ENCODE data around the gene PWWP2A.

Gene PWWP2A

DNA sequence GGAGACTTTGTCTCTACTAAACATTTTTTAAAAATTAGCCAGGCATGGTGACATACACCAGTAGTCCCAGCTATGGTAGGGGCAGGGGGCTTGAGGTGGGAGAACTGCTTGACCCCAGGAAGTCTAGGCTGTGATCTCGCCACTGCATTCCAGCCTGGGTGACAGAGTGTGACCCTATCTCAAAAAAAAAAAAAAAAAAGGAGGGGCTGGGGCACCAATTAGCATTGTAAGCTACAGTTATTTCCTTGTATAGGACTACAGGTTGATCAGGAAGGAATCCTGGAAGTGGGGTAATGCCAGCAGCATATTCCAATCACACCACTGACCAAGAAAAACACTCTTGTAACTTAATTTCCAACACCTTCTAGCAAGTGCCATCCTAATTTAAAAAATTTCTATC is 32.1 kb downstream of the PWWP2A start:
- H3K4me1 ChIP-seq (ENCODE audit: insufficient read depth, low read length): no peaks in the 10 kb centered on the region
- no peak overlapping the region for H3K9ac ChIP-seq (ENCODE audit: low read depth, low read length)
- ATAC-seq (ENCODE audit: insufficient read depth, low read depth): no peak
- TF ChIP-seq, protein P1, sequence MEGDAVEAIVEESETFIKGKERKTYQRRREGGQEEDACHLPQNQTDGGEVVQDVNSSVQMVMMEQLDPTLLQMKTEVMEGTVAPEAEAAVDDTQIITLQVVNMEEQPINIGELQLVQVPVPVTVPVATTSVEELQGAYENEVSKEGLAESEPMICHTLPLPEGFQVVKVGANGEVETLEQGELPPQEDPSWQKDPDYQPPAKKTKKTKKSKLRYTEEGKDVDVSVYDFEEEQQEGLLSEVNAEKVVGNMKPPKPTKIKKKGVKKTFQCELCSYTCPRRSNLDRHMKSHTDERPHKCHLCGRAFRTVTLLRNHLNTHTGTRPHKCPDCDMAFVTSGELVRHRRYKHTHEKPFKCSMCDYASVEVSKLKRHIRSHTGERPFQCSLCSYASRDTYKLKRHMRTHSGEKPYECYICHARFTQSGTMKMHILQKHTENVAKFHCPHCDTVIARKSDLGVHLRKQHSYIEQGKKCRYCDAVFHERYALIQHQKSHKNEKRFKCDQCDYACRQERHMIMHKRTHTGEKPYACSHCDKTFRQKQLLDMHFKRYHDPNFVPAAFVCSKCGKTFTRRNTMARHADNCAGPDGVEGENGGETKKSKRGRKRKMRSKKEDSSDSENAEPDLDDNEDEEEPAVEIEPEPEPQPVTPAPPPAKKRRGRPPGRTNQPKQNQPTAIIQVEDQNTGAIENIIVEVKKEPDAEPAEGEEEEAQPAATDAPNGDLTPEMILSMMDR (IDR thresholded peaks at IDR 0.05; ENCODE audit: borderline replicate concordance, extremely low read depth, low read length, poor library complexity, severe bottlenecking): no peak
- no peaks in the 10 kb centered on the region for H3K9me3 ChIP-seq (ENCODE audit: insufficient read depth, low read length, severe bottlenecking)
- no peak overlapping the region for H3K27ac ChIP-seq (ENCODE audit: low read length)
- H3K27me3 ChIP-seq (ENCODE audit: insufficient read depth, low read length, poor library complexity): no peaks in the 10 kb centered on the region
- peaks cover 7% of the 10 kb centered on the region for H3K36me3 ChIP-seq (ENCODE audit: insufficient read depth, low read length)
- DNase-seq: no peak
- H3K4me3 ChIP-seq (ENCODE audit: low read depth in 1 of 2, low read length in 2 of 2): no peak overlapping the region
- no peaks in the 10 kb centered on the region for H4K20me1 ChIP-seq (ENCODE audit: insufficient read depth, low read length)
- H3K4me2 ChIP-seq (ENCODE audit: insufficient read depth, low read length): no peak overlapping the region
- no peaks in the 10 kb centered on the region for H3K79me2 ChIP-seq (ENCODE audit: insufficient read depth, low read length)
- no peak overlapping the region for H2AFZ ChIP-seq (ENCODE audit: low read depth, low read length)

DNA sequence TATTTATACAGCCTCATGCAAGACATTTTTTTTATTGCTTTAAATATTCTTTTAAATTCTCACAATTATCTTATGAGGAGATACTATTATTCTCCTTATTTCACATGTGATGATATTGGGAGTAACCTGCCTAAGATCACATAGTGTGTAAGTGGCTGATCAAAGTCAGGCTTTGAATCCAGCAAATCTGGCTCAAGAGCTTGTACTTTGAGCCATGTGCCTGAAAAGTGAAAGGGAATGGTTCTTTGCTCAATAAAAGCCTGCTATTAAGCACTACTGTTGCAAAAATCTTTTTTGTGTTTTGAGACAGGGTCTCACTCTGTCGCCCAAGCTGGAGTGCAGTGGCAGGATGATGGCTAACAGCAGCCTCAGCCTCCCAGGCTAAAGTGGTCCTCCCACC is 35.1 kb downstream of the PWWP2A start:
- Histone ChIP-seq H3K4me1 (ENCODE audit: insufficient read depth, low read length) (no peaks in the 10 kb centered on the region), H3K27ac (ENCODE audit: low read length) (no peak overlapping the region), H3K9ac (ENCODE audit: low read depth, low read length) (no peak overlapping the region), H3K36me3 (ENCODE audit: insufficient read depth, low read length) (peaks cover 8% of the 10 kb centered on the region; the same call in 1 of the 2 replicates), H3K27me3 (ENCODE audit: insufficient read depth, low read length, poor library complexity) (no peaks in the 10 kb centered on the region), H3K79me2 (ENCODE audit: insufficient read depth, low read length) (no peaks in the 10 kb centered on the region), H2AFZ (ENCODE audit: low read depth, low read length) (no peak overlapping the region), H3K9me3 (ENCODE audit: insufficient read depth, low read length, severe bottlenecking) (no peaks in the 10 kb centered on the region), H3K4me2 (ENCODE audit: insufficient read depth, low read length) (no peak overlapping the region), H4K20me1 (ENCODE audit: insufficient read depth, low read length) (no peaks in the 10 kb centered on the region), H3K4me3 (ENCODE audit: low read depth in 1 of 2, low read length in 2 of 2) (no peak overlapping the region)
- ATAC-seq (ENCODE audit: insufficient read depth, low read depth) (no peak), DNase-seq (no peak)
- TF ChIP-seq, protein P1 (IDR thresholded peaks at IDR 0.05; ENCODE audit: borderline replicate concordance, extremely low read depth, low read length, poor library complexity, severe bottlenecking): no peak
- no peak for TF ChIP-seq EZH2 (IDR thresholded peaks at IDR 0.05; ENCODE audit: borderline replicate concordance, low read depth, low read length, severe bottlenecking)

DNA sequence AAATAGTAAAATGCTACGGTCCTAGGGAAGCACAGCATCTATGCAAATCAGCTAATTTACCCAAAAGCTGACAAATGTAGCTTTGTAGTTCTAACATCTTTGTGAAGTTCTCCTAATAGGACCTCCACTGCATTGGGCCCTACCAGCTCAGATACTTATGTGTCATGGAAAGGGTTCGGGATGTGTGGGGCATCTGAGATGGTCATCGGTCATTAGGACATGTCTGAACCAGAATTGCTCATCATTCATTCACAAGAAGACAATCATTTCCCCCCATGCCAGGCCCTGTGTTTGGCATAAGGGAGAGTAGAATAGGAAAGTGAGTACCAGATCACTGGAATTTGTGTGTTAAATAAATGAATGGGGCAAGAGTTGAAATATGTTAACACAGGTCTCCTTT is 35.7 kb downstream of the PWWP2A start:
- Histone ChIP-seq H3K27ac (ENCODE audit: low read length) (no peak overlapping the region), H3K79me2 (ENCODE audit: insufficient read depth, low read length) (no peaks in the 10 kb centered on the region), H3K9me3 (ENCODE audit: insufficient read depth, low read length, severe bottlenecking) (no peaks in the 10 kb centered on the region), H3K4me2 (ENCODE audit: insufficient read depth, low read length) (no peak overlapping the region), H3K4me3 (ENCODE audit: low read depth in 1 of 2, low read length in 2 of 2) (no peak overlapping the region), H3K36me3 (ENCODE audit: insufficient read depth, low read length) (peaks cover 14% of the 10 kb centered on the region; the same call in 1 of the 2 replicates), H2AFZ (ENCODE audit: low read depth, low read length) (no peak overlapping the region), H3K27me3 (ENCODE audit: insufficient read depth, low read length, poor library complexity) (no peaks in the 10 kb centered on the region), H4K20me1 (ENCODE audit: insufficient read depth, low read length) (no peaks in the 10 kb centered on the region), H3K4me1 (ENCODE audit: insufficient read depth, low read length) (no peaks in the 10 kb centered on the region), H3K9ac (ENCODE audit: low read depth, low read length) (no peak overlapping the region)
- DNase-seq (no peak), ATAC-seq (ENCODE audit: insufficient read depth, low read depth) (no peak)
- TF ChIP-seq EZH2 (IDR thresholded peaks at IDR 0.05; ENCODE audit: borderline replicate concordance, low read depth, low read length, severe bottlenecking): no peak
- TF ChIP-seq, protein P1 (IDR thresholded peaks at IDR 0.05; ENCODE audit: borderline replicate concordance, extremely low read depth, low read length, poor library complexity, severe bottlenecking): no peak
